HepG2 (cell line): ENCODE data around the gene LIM2. TPM values are rescaled to one million over a fixed set of nuclear protein-coding genes. Genes with fewer than 3 reads are reported as not detected.

ENCODE experiments used
- ADNP ChIP-seq: sonication (generic); formaldehyde crosslinking; IDR thresholded peaks from 2 replicates; pipeline ENCODE4 v1.4.0; 2020; ENCODE audit warnings: missing genetic modification reagents
- CENPT ChIP-seq: sonication (generic); formaldehyde crosslinking; IDR thresholded peaks from 2 replicates; pipeline ENCODE4 v1.8.0; 2022; ENCODE audit warnings: low read depth, mild to moderate bottlenecking, moderate library complexity, missing genetic modification reagents
- EED ChIP-seq: sonication (generic); formaldehyde crosslinking; IDR thresholded peaks from 2 replicates; pipeline ENCODE4 v1.5.0; 2020; ENCODE audit warnings: mild to moderate bottlenecking, missing genetic modification reagents
- FIP1L1 ChIP-seq: fragments of 200-400 bp; formaldehyde crosslinking; IDR thresholded peaks from 2 replicates; pipeline ENCODE4 v1.6.1; 2018; ENCODE audit warnings: low read depth, mild to moderate bottlenecking, low read length, moderate library complexity, borderline replicate concordance; ENCODE audit not compliant: insufficient read depth
- GPN1 ChIP-seq: sonication (generic); formaldehyde crosslinking; IDR thresholded peaks from 2 replicates; pipeline ENCODE4 v1.5.1; 2020; ENCODE audit warnings: missing genetic modification reagents, borderline replicate concordance
- JARID2 ChIP-seq: sonication (generic); formaldehyde crosslinking; IDR thresholded peaks from 2 replicates; pipeline ENCODE4 v1.8.1; 2023; ENCODE audit warnings: missing genetic modification reagents, inconsistent platforms; ENCODE audit not compliant: insufficient replicate concordance
- MATR3 ChIP-seq: sonication (generic); formaldehyde crosslinking; IDR thresholded peaks from 2 replicates; pipeline ENCODE4 v1.4.0; 2020; ENCODE audit warnings: missing genetic modification reagents
- MAZ ChIP-seq, 2 experiments: sonication (generic) in 1 of 2; formaldehyde crosslinking in 1 of 2; IDR thresholded peaks; 2 replicates each; pipeline versions ENCODE4 v1.5.0 to v1.6.1; 2012 to 2020; ENCODE audit warnings: low read depth in 2 of 2, mild to moderate bottlenecking in 2 of 2, borderline replicate concordance in 1 of 2, improper control_type of control experiment in 1 of 2, low read length in 1 of 2, missing genetic modification reagents in 1 of 2, moderate library complexity in 1 of 2
- TBL1XR1 ChIP-seq: fragments of 150-350 bp; IDR thresholded peaks from 2 replicates; pipeline ENCODE4 v1.6.1; 2014; ENCODE audit warnings: borderline replicate concordance, low read length; ENCODE audit not compliant: partially characterized antibody
- ZBTB1 ChIP-seq: sonication (generic); formaldehyde crosslinking; IDR thresholded peaks from 2 replicates; pipeline ENCODE4 v1.4.0; 2020; ENCODE audit warnings: missing genetic modification reagents, borderline replicate concordance
- ZMYM4 ChIP-seq: sonication (generic); formaldehyde crosslinking; IDR thresholded peaks from 2 replicates; pipeline ENCODE4 v1.8.1; 2023; ENCODE audit warnings: mild to moderate bottlenecking, missing genetic modification reagents
- ZNF274 ChIP-seq: sonication (generic); formaldehyde crosslinking; IDR thresholded peaks from 2 replicates; pipeline ENCODE4 v1.5.1; 2020; ENCODE audit warnings: mild to moderate bottlenecking, missing genetic modification reagents
- ZNF510 ChIP-seq: sonication (generic); formaldehyde crosslinking; IDR thresholded peaks from 2 replicates; pipeline ENCODE4 v1.4.0; 2020; ENCODE audit warnings: low read depth, mild to moderate bottlenecking, missing genetic modification reagents
- ZNF773 ChIP-seq: sonication (generic); formaldehyde crosslinking; IDR thresholded peaks from 2 replicates; pipeline ENCODE4 v1.4.0; 2020; ENCODE audit warnings: missing genetic modification reagents, borderline replicate concordance
- polyA plus RNA-seq, 8 experiments: library from polyadenylated mRNA; depleted of rRNA in 3 of 8; stranded (reverse) in 7 of 8; unstranded in 1 of 8; fragments of >200 nt; fragmentation: Illumina TruSeq in 4 of 8; extraction: Trizol in 4 of 8; gene quantifications; 2 replicates each; pipeline versions ENCODE4 v1.2.1 to v1.2.3, GENCODE V29; 2011 to 2016; ENCODE audit warnings: low read depth in 4 of 8, missing spikeins in 1 of 8, mixed read lengths in 1 of 8; ENCODE audit not compliant: insufficient read depth in 1 of 8
- total RNA-seq, 5 experiments: library from RNA; depleted of rRNA; stranded (reverse); fragments of >200 nt; fragmentation: Illumina TruSeq; extraction: Trizol; gene quantifications; 2 replicates each; pipeline ENCODE4 v1.2.3, GENCODE V29; 2016; ENCODE audit warnings: low read depth in 1 of 5
- TF ChIP-seq, protein P1 (sequence below): sonication (generic); formaldehyde crosslinking; IDR thresholded peaks from 2 replicates; pipeline ENCODE4 v1.8.1; 2023; ENCODE audit warnings: missing genetic modification reagents, mild to moderate bottlenecking, borderline replicate concordance
- TF ChIP-seq, protein P2 (sequence below): sonication (generic); formaldehyde crosslinking; IDR thresholded peaks from 2 replicates; pipeline ENCODE4 v1.5.0; 2020; ENCODE audit warnings: missing genetic modification reagents
- TF ChIP-seq, protein P3 (sequence below): sonication (generic); formaldehyde crosslinking; IDR thresholded peaks from 2 replicates; pipeline ENCODE4 v1.4.0; 2020; ENCODE audit warnings: mild to moderate bottlenecking, missing genetic modification reagents
- TF ChIP-seq, protein P4 (sequence below), 2 experiments: sonication (generic) in 1 of 2; formaldehyde crosslinking in 1 of 2; IDR thresholded peaks; 2 replicates each; pipeline versions ENCODE4 v1.4.0 to v1.6.1; 2016 to 2020; ENCODE audit warnings: borderline replicate concordance in 1 of 2, low read depth in 1 of 2, mild to moderate bottlenecking in 1 of 2, missing genetic modification reagents in 1 of 2
- TF ChIP-seq, protein P5 (sequence below): IDR thresholded peaks from 2 replicates; pipeline ENCODE4 v1.6.1; 2016; ENCODE audit warnings: low read depth, control low read depth

The LIM2 gene
- total and polyA plus RNA-seq, 2 of the 13 experiments (the other 11 are each of a cell fraction or from before 2014, with no cell fraction given), result 1.3 TPM; not detected in 1

GRCh38 chr19:51352783-51353360 lies 34.9 kb downstream of the LIM2 start (continued):
- TF ChIP-seq MATR3 (no peak), ZNF510 (0 out of 2 replicates have a peak, but pooled peaks have one; percentile 31), ZMYM4 (CRISPR knock-in tag) (no peak), GPN1 (CRISPR knock-in tag) (no peak), ZNF773 (CRISPR knock-in tag) (no peak), CENPT (CRISPR knock-in tag) (no peak), EED (CRISPR knock-in tag) (0 out of 2 replicates have a peak, but pooled peaks have one; percentile 39), MAZ (IDR thresholded peaks at IDR 0.05; ENCODE audit: borderline replicate concordance, low read depth, low read length) (no peak), MAZ (CRISPR knock-in tag; IDR thresholded peaks at IDR 0.05; ENCODE audit: low read depth) (0 out of 2 replicates have a peak, but pooled peaks have one; percentile 34), ZNF274 (no peak), TBL1XR1 (no peak), FIP1L1 (no peak), ZBTB1 (CRISPR knock-in tag) (no peak), ADNP (CRISPR knock-in tag) (no peak), JARID2 (CRISPR knock-in tag) (no peak)
- TF ChIP-seq, protein P1, sequence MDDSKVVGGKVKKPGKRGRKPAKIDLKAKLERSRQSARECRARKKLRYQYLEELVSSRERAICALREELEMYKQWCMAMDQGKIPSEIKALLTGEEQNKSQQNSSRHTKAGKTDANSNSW (CRISPR knock-in tag), result no peak
- TF ChIP-seq, protein P2, sequence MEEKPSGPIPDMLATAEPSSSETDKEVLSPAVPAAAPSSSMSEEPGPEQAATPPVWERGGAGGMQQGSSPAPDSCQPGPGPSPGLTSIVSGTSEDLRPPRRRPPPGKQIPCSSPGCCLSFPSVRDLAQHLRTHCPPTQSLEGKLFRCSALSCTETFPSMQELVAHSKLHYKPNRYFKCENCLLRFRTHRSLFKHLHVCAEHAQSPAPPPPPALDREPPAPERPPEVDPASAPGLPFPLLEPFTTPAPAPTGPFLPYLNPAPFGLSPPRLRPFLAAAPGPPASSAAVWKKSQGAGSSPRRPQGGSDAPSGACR (CRISPR knock-in tag), result no peak
- TF ChIP-seq, protein P3, sequence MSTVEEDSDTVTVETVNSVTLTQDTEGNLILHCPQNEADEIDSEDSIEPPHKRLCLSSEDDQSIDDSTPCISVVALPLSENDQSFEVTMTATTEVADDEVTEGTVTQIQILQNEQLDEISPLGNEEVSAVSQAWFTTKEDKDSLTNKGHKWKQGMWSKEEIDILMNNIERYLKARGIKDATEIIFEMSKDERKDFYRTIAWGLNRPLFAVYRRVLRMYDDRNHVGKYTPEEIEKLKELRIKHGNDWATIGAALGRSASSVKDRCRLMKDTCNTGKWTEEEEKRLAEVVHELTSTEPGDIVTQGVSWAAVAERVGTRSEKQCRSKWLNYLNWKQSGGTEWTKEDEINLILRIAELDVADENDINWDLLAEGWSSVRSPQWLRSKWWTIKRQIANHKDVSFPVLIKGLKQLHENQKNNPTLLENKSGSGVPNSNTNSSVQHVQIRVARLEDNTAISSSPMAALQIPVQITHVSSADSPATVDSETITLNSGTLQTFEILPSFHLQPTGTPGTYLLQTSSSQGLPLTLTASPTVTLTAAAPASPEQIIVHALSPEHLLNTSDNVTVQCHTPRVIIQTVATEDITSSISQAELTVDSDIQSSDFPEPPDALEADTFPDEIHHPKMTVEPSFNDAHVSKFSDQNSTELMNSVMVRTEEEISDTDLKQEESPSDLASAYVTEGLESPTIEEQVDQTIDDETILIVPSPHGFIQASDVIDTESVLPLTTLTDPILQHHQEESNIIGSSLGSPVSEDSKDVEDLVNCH, result no peak
- TF ChIP-seq, protein P4, sequence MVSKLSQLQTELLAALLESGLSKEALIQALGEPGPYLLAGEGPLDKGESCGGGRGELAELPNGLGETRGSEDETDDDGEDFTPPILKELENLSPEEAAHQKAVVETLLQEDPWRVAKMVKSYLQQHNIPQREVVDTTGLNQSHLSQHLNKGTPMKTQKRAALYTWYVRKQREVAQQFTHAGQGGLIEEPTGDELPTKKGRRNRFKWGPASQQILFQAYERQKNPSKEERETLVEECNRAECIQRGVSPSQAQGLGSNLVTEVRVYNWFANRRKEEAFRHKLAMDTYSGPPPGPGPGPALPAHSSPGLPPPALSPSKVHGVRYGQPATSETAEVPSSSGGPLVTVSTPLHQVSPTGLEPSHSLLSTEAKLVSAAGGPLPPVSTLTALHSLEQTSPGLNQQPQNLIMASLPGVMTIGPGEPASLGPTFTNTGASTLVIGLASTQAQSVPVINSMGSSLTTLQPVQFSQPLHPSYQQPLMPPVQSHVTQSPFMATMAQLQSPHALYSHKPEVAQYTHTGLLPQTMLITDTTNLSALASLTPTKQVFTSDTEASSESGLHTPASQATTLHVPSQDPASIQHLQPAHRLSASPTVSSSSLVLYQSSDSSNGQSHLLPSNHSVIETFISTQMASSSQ (IDR thresholded peaks at IDR 0.05; ENCODE audit: low read depth), result no peak
- TF ChIP-seq, protein P4 (CRISPR knock-in tag; IDR thresholded peaks at IDR 0.05; ENCODE audit: borderline replicate concordance), result no peak
- TF ChIP-seq, protein P5, sequence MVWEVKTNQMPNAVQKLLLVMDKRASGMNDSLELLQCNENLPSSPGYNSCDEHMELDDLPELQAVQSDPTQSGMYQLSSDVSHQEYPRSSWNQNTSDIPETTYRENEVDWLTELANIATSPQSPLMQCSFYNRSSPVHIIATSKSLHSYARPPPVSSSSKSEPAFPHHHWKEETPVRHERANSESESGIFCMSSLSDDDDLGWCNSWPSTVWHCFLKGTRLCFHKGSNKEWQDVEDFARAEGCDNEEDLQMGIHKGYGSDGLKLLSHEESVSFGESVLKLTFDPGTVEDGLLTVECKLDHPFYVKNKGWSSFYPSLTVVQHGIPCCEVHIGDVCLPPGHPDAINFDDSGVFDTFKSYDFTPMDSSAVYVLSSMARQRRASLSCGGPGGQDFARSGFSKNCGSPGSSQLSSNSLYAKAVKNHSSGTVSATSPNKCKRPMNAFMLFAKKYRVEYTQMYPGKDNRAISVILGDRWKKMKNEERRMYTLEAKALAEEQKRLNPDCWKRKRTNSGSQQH (CRISPR knock-in tag), result no peak
